HepG2 (cell line): ENCODE data around the gene ZNF765. TPM values are rescaled to one million over a fixed set of nuclear protein-coding genes. Genes with fewer than 3 reads are reported as not detected.

Experiments used
- FOSL2 ChIP-seq: sonication (generic); formaldehyde crosslinking; IDR thresholded peaks from 2 replicates; pipeline ENCODE4 v1.4.0; 2020; ENCODE audit warnings: missing genetic modification reagents
- FOXK2 ChIP-seq: fragments of 450-650 bp; IDR thresholded peaks from 2 replicates; pipeline ENCODE4 v1.6.1; 2016
- KLF12 ChIP-seq: sonication (generic); formaldehyde crosslinking; IDR thresholded peaks from 2 replicates; pipeline ENCODE4 v1.4.0; 2020; ENCODE audit warnings: missing genetic modification reagents, borderline replicate concordance
- PAXIP1 ChIP-seq: sonication (generic); formaldehyde crosslinking; conservative IDR thresholded peaks from 2 replicates; pipeline ENCODE4 v1.4.0; 2020; ENCODE audit warnings: mild to moderate bottlenecking, missing genetic modification reagents, moderate library complexity
- SSRP1 ChIP-seq: IDR thresholded peaks from 2 replicates; pipeline ENCODE4 v1.6.1; 2016; ENCODE audit warnings: control low read depth
- ZBTB20 ChIP-seq: sonication (generic); formaldehyde crosslinking; IDR thresholded peaks from 2 replicates; pipeline ENCODE4 v1.8.1; 2023; ENCODE audit warnings: missing genetic modification reagents, low read depth, mild to moderate bottlenecking, borderline replicate concordance
- ZNF558 ChIP-seq: sonication (generic); formaldehyde crosslinking; IDR thresholded peaks from 2 replicates; pipeline ENCODE4 v1.9.0; 2022; ENCODE audit warnings: mild to moderate bottlenecking, missing genetic modification reagents, borderline replicate concordance
- ZNF563 ChIP-seq: sonication (generic); formaldehyde crosslinking; IDR thresholded peaks from 2 replicates; pipeline ENCODE4 v1.8.0; 2022; ENCODE audit warnings: mild to moderate bottlenecking, moderate library complexity, missing genetic modification reagents
- ZNF614 ChIP-seq: IDR thresholded peaks from 2 replicates; pipeline ENCODE4 v1.6.1; 2018; ENCODE audit warnings: missing biosample characterization, missing genetic modification reagents, inconsistent platforms, borderline replicate concordance
- ZNF619 ChIP-seq: sonication (generic); formaldehyde crosslinking; IDR thresholded peaks from 2 replicates; pipeline ENCODE4 v1.4.0; 2020; ENCODE audit warnings: mild to moderate bottlenecking, missing genetic modification reagents
- polyA plus RNA-seq, 8 experiments: library from polyadenylated mRNA; depleted of rRNA in 3 of 8; stranded (reverse) in 7 of 8; unstranded in 1 of 8; fragments of >200 nt; fragmentation: Illumina TruSeq in 4 of 8; extraction: Trizol in 4 of 8; gene quantifications; 2 replicates each; pipeline versions ENCODE4 v1.2.1 to v1.2.3, GENCODE V29; 2011 to 2016; ENCODE audit warnings: low read depth in 4 of 8, missing spikeins in 1 of 8, mixed read lengths in 1 of 8; ENCODE audit not compliant: insufficient read depth in 1 of 8
- total RNA-seq, 5 experiments: library from RNA; depleted of rRNA; stranded (reverse); fragments of >200 nt; fragmentation: Illumina TruSeq; extraction: Trizol; gene quantifications; 2 replicates each; pipeline ENCODE4 v1.2.3, GENCODE V29; 2016; ENCODE audit warnings: low read depth in 1 of 5
- TF ChIP-seq, protein P1 (sequence below): sonication (generic); formaldehyde crosslinking; IDR thresholded peaks from 2 replicates; pipeline ENCODE4 v1.4.0; 2020; ENCODE audit warnings: missing genetic modification reagents

Gene ZNF765
- total and polyA plus RNA-seq, 2 of the 13 experiments (the other 11 are each of a cell fraction or from before 2014, with no cell fraction given): 5.0 to 14.5 TPM

GRCh38 chr19:53409505-53410204 is 14.7 kb downstream of the ZNF765 start (continued):
- TF ChIP-seq SSRP1 (CRISPR knock-in tag): no peak
- TF ChIP-seq ZBTB20 (CRISPR knock-in tag): no peak
- no peak for TF ChIP-seq ZNF619 (CRISPR knock-in tag)
- TF ChIP-seq PAXIP1 (CRISPR knock-in tag): no peak
- no peak for TF ChIP-seq KLF12
- TF ChIP-seq ZNF614 (CRISPR knock-in tag): no peak
- no peak for TF ChIP-seq ZNF563 (CRISPR knock-in tag)
- TF ChIP-seq, protein P1, sequence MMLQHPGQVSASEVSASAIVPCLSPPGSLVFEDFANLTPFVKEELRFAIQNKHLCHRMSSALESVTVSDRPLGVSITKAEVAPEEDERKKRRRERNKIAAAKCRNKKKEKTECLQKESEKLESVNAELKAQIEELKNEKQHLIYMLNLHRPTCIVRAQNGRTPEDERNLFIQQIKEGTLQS (CRISPR knock-in tag): no peak
- TF ChIP-seq ZNF558 (CRISPR knock-in tag): no peak
- no peak for TF ChIP-seq FOSL2 (CRISPR knock-in tag)
- TF ChIP-seq FOXK2: no peak
